ENCODE data around the gene WDR88.

The WDR88 gene

GRCh38 chr19:33202546-33203507, 70.9 kb downstream of the WDR88 start:
- TF ChIP-seq, protein P1, sequence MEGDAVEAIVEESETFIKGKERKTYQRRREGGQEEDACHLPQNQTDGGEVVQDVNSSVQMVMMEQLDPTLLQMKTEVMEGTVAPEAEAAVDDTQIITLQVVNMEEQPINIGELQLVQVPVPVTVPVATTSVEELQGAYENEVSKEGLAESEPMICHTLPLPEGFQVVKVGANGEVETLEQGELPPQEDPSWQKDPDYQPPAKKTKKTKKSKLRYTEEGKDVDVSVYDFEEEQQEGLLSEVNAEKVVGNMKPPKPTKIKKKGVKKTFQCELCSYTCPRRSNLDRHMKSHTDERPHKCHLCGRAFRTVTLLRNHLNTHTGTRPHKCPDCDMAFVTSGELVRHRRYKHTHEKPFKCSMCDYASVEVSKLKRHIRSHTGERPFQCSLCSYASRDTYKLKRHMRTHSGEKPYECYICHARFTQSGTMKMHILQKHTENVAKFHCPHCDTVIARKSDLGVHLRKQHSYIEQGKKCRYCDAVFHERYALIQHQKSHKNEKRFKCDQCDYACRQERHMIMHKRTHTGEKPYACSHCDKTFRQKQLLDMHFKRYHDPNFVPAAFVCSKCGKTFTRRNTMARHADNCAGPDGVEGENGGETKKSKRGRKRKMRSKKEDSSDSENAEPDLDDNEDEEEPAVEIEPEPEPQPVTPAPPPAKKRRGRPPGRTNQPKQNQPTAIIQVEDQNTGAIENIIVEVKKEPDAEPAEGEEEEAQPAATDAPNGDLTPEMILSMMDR (IDR thresholded peaks at IDR 0.05) = no peak
- no peak for TF ChIP-seq ZFX (IDR thresholded peaks at IDR 0.05; ENCODE audit: borderline replicate concordance)
- H3K27ac ChIP-seq = no peak overlapping the region

- H3K27ac ChIP-seq = no peak overlapping the region
- no peak for TF ChIP-seq ZFX (IDR thresholded peaks at IDR 0.05; ENCODE audit: borderline replicate concordance)
- TF ChIP-seq, protein P1 (IDR thresholded peaks at IDR 0.05) = no peak
Measured at GRCh38 chr19:33203529-33203928, 71.6 kb downstream of the WDR88 start.

DNA sequence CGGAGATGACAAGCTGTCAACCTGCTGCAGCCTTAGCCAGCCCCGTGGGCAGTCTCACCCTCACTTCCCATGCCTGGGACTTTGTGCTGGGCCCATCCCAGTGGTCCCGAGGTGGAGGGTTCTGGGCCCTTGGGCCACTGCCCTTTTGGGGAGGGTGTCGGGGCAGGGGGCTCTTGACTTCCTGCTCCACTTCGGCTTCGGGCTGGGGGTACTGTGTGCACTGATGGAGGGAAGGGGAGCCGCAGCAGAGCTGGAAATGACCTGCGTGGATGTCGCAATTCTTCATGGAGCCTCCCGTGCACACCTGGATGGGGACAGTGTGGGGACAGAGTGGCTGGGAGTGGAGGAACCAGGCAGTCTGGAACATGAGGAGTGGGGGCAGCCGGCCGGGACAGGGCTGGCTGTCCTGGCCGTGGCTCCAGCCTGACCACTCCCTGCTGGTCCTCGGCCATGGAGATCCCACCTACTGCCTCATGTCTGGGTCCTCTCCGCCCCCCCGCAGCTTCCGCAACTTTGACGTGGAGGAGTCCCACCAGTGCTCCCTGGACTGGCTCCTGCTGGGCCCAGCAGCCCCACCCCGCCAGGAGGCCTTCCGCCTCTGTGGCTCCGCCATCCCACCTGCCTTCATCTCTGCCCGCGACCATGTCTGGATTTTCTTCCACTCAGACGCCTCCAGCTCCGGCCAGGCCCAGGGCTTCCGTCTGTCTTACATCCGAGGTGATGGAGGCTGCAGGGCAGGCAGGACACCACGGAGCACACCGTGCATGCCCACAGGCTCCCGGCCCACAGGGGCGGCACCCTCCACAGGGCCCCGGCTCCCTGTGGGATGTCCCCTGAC, 72.4 kb downstream of the WDR88 start:
- no peak overlapping the region for H3K27ac ChIP-seq
- TF ChIP-seq, protein P1 (IDR thresholded peaks at IDR 0.05) = no peak
- TF ChIP-seq ZFX (IDR thresholded peaks at IDR 0.05; ENCODE audit: borderline replicate concordance) = no peak

GRCh38 chr19:33205110-33205509, 73.2 kb downstream of the WDR88 start:
- no peak for TF ChIP-seq ZFX (IDR thresholded peaks at IDR 0.05; ENCODE audit: borderline replicate concordance)

DNA sequence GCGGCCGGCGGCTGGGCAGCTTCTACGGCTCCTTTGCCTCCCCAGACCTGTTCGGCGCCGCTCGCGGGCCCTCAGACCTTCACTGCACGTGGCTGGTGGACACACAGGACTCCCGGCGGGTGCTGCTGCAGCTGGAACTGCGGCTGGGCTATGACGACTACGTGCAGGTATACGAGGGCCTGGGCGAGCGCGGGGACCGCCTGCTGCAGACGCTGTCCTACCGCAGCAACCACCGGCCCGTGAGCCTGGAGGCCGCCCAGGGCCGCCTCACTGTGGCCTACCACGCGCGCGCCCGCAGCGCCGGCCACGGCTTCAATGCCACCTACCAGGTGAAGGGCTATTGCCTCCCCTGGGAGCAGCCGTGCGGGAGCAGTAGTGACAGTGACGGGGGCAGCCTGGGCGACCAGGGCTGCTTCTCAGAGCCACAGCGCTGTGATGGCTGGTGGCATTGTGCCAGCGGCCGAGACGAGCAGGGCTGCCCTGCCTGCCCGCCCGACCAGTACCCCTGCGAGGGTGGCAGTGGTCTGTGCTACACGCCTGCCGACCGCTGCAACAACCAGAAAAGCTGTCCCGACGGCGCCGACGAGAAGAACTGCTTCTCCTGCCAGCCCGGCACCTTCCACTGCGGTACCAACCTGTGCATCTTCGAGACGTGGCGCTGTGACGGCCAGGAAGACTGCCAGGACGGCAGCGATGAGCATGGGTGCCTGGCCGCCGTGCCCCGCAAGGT, 73.8 kb downstream of the WDR88 start:
- no peak for TF ChIP-seq ZFX (IDR thresholded peaks at IDR 0.05; ENCODE audit: borderline replicate concordance)
- TF ChIP-seq, protein P1 (IDR thresholded peaks at IDR 0.05) = no peak
- no peak overlapping the region for H3K27ac ChIP-seq

More at GRCh38 chr19:33205110-33205509, 73.2 kb downstream of the WDR88 start:
- H3K27ac ChIP-seq = no peak overlapping the region

DNA sequence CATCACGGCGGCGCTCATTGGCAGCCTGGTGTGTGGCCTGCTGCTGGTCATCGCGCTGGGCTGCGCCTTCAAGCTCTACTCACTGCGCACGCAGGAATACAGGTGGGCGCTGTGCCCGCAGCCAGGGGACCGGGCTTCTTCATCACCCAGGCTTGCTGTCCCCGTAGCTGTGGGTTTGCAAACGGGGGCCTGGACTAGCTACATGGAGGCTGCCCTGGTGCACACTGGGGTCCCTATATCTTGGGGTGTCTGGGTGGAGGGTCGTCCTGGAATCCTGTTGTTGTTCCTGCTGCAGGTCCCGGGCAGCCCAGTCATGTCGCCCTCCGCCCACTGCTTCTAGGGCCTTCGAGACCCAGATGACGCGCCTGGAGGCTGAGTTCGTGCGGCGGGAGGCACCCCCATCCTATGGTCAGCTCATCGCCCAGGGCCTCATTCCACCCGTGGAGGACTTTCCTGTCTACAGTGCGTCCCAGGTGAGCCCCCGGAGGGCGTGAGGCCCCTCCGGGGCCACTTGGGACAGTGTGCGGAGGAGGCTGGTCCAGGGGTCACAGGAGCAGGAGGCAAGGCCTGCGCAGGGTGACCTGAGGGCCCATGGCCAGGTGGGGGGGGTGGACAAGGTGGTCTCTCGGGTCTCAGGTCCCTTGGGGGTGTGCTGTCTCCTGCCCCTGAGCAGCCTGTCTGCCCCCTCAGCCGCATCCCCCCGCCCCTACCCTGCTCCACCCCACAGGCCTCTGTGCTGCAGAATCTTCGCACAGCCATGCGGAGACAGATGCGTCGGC, 74.5 kb downstream of the WDR88 start:
- TF ChIP-seq, protein P1 (IDR thresholded peaks at IDR 0.05) = no peak
- TF ChIP-seq ZFX (IDR thresholded peaks at IDR 0.05; ENCODE audit: borderline replicate concordance) = no peak
- H3K27ac ChIP-seq = no peak overlapping the region

All from 22Rv1 (cell line).